NCI-H146 treated with DMSO at 0.1 percent for 48 hours (cell line): ENCODE measurements around the gene AKNA.

Source experiments
- DNase-seq: peaks from one replicate; lab custom pipeline; 2025; ENCODE audit not compliant: unreplicated experiment; lab: John Stamatoyannopoulos, UW

The AKNA gene, protein sequence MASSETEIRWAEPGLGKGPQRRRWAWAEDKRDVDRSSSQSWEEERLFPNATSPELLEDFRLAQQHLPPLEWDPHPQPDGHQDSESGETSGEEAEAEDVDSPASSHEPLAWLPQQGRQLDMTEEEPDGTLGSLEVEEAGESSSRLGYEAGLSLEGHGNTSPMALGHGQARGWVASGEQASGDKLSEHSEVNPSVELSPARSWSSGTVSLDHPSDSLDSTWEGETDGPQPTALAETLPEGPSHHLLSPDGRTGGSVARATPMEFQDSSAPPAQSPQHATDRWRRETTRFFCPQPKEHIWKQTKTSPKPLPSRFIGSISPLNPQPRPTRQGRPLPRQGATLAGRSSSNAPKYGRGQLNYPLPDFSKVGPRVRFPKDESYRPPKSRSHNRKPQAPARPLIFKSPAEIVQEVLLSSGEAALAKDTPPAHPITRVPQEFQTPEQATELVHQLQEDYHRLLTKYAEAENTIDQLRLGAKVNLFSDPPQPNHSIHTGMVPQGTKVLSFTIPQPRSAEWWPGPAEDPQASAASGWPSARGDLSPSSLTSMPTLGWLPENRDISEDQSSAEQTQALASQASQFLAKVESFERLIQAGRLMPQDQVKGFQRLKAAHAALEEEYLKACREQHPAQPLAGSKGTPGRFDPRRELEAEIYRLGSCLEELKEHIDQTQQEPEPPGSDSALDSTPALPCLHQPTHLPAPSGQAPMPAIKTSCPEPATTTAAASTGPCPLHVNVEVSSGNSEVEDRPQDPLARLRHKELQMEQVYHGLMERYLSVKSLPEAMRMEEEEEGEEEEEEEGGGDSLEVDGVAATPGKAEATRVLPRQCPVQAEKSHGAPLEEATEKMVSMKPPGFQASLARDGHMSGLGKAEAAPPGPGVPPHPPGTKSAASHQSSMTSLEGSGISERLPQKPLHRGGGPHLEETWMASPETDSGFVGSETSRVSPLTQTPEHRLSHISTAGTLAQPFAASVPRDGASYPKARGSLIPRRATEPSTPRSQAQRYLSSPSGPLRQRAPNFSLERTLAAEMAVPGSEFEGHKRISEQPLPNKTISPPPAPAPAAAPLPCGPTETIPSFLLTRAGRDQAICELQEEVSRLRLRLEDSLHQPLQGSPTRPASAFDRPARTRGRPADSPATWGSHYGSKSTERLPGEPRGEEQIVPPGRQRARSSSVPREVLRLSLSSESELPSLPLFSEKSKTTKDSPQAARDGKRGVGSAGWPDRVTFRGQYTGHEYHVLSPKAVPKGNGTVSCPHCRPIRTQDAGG (N-terminal part only)

DNA sequence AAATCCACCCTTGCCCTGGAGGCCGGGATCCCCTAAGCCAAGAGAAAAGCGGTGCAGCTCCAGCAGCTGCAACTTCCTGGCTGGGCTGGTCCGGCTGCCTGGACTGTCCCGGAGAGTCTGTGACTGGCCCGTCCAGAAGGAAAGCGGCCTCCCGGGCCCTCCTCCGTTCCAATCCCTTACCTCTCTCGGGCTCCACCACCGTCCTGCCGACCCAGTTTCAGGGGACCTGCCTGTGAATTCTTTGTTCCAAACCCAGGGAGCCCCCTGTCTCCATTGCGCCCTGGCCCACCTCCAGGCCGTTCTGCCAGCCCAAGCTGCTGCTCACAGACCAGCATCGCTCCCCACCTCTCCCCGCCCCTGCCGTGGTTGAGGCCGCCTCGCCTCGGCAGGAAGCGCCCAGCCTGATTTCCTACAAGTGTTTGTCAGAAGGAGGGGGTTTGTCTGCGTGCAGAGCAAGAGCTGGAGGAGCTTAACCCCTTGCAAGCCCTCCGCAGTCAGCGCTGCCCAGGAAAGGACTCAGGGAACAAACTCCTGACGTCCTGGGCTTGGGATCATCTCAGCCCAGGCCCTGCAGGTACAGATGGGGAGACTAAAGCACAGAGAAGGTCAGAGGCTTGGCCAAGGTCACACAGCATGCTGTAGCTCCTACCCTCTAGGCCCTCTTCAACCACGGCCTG lies at the start of gene AKNA:
Gene AKNA, minus strand, starts transcription at position 303 of the 677 bp plus-strand sequence. CDS start 6,649 bp downstream, outside the sequence.
- DNase-seq = no peak

- DNase-seq = no peak
These were observed 49.7 kb upstream of the AKNA start for GRCh38 chr9:114437401-114437893.

GRCh38 chr9:114434878-114435311 lies 47.1 kb upstream of the AKNA start:
- peak; percentile 19 for DNase-seq

GRCh38 chr9:114433720-114434255 lies 46.0 kb upstream of the AKNA start:
- no peak for DNase-seq

DNA sequence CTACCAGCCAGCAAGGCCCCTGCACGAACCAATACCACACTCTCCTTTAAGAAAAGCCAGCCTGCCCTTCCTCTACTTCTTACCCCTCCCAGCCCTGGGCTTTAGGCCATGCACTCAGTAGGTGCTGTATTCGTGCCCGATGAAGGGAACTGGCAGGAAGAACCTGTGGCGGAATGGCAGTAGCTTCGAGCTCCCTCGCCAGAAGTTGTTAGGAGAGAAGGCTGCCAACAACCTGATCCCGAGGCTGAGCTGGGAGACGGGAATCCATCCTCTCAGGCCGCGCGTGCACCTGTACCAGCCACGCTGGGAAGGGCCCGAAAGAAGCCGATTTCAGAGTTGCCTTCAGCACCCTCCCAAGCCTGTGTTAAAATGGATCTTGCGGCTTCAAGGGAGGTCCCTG lies 45.3 kb upstream of the AKNA start:
- DNase-seq = no peak

DNA sequence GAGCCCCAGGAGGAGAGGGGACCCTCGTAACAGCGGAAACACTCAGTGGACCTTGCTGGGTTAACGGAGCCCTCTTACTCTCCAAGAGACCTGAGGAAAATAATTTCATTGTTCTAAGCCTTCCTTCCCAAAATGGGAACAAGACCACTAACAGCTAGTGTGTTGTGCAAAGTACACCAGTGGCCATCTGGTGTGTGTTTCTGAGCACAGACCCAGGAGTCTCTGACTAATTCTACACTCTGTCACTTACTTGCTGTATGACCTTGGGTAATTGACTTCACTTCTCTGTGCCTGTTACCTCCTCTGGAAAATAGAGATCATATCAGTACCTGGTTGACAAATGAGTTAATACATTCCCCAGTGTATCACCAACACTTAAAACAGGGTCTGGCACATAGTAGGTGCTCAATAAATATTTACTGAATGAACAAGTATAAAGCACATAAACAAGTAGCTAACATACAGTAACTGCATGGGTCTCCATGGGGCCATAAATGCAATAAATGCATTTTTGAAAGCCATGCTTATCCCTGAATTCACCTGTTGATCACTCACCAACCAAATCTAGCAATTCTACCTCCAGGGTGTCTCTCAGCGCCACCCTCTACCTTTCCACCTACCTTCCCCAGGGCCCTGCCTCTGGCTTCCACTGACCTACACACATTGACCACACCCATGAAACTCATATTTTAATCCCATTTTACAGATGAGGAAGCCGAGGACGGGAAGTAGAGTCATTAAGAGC lies 44.7 kb upstream of the AKNA start:
- DNase-seq = no peak

DNA sequence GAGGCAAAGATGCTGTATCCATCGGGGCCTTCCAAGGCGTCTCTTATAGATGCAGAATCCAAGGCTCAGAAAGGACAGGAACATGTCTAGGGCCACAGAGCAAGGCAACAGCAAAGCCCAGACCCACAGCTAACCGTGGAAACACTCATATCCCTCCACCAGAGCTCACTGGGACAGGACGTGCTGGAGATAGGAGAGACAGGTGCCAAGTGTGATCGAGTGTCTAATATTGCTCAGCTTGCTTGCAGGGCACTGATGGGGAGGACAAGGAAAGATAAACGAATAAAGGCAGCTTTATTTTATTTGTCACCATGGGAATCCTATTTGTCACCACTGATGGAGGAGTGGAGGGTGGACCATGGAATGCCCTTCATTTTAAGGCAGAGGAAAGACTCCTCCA lies 44.0 kb upstream of the AKNA start:
- no peak for DNase-seq

GRCh38 chr9:114431003-114431402 lies 43.2 kb upstream of the AKNA start:
- no peak for DNase-seq

GRCh38 chr9:114430457-114430856 lies 42.7 kb upstream of the AKNA start:
- no peak for DNase-seq

DNA sequence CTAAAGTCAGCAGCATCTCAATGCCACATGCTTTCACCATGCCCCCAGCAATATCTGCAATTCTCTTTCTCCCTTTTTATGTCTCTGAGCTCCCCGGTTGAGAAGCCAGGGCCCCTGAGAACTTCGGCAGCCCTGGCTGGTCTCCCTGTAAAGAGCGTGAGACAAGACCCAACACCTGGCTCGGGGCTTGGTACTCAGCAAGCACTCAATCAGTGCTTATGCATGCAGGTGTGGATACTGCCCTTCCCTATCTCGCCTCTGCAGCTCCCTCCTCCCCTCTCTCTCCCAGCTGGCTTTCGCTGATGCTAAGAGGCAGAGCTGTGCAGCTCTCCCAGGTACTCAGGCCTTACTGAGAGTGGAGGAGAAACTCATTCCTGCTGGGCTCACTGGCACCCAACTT lies 41.7 kb upstream of the AKNA start:
- no peak for DNase-seq

DNA sequence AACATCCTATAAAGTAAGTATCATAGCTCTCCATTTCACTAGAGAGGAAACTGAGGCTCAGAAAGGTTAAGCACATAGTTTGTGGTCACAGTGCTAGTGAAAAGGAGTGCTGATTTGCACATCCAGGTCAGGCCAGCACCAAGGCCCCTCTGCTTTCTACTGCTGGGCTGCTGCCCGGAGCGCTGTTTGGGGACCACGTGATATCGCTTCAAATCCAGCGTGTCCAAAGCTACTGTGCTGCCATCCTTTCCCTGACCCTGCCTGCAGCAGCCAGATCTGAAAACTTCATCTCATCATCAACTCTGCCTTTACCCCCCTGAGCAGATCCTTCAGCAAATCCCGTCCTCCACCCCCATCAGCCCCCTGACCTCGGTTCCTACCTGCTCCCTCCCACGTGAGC lies 40.7 kb upstream of the AKNA start:
- no peak for DNase-seq

DNA sequence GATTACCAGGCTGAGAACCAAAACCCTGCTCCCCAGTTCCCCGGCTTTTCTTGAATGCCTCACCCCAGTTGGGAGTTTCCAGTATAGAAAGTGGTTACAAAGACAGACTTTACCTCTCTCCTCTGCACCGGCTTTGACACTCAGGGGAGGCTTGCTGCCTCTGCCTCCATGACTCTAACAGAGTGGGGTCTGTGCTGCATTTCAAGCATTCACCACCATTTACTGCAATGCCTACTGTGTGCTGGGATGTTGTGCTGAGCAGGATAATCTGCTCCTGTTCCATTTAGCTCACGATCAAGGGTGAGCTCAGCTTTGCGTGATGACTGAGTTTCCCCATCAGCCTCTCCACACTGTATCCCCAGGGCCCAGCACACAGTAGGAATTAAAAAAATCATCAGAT lies 39.9 kb upstream of the AKNA start:
- no peak for DNase-seq

DNA sequence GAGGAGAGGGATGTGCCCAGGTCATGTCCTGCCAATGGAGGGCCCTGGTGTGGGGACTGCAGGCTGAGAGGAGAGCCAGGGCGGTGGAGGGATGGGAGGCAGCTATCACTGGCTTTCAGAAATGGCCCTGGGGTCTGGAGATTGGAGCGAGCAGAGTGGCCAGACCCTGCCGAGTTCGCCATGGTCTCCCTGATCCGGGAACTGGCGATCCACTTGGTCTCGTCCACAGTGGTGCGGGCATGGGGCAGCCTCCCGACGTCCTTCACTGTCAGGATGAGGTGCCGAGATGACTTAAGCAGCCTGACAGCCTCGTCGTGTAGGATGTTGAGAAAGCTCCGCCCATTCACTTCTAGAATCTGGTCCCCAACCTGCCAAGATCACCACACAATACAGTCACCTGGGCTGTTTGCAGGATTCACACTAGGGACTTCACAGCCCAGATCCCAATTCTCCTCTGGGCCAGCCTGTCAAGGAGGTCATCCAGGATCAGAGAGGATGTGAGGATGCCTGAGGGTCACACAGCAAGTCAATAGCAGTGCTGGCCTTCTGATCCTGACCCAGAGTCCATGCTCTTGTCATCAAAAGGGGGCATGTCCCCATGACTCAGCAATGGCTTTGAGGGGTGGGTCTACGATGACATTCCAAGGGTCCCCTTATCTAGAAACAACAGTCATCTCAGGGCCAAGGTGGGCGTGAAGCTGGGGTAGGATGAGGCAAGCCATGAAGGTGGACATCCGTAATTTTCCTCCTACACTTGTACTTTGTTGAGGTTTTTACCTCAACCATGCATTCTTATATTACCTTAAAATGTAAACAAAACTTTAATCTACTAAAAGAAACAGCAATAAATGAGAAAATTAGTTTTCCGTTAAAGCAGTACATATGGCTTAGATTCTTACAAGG lies 38.5 kb upstream of the AKNA start:
- no peak for DNase-seq

DNA sequence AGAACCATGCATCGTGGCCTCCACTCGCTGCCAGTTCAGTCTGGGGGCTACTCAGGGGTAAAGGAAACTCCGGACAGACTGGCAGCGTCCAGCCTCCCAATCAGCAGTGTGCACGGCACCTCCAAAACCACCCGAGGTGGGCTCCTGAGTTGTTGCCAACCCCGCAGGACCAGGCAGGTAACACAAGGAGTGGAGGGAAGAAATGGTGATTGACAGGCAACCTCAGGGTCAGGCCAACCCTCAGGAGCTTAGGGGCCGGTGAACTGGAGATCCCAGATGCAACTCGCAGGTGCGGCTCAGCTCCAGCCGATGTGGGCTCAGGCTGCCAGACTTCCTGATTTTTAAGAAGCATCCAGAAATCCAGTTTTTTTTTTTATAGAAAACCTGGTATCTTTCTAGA lies 37.3 kb upstream of the AKNA start:
- no peak for DNase-seq

GRCh38 chr9:114424126-114424525 lies 36.3 kb upstream of the AKNA start:
- DNase-seq = no peak

GRCh38 chr9:114423181-114423580 lies 35.4 kb upstream of the AKNA start:
- DNase-seq = no peak

DNA sequence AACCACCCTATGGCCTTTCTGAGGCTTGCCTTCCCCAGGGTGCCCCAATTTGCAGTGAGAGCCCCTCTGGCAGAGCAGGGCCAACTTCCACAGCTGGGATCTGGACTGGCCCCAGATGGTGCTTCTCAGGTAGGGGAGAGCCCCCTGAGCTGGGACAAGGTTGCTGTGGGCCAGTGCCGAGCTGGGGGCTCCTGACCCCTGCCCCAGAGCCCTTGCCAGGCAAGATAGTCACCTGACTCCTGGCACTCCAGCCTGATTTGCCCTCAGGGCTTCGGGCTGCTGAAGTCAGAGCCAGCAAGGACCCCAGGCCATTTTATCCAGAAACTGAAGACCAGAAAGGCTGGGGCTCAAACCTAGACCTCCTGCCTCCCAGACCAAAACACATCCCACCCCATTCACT lies 33.4 kb upstream of the AKNA start:
- DNase-seq = no peak

DNA sequence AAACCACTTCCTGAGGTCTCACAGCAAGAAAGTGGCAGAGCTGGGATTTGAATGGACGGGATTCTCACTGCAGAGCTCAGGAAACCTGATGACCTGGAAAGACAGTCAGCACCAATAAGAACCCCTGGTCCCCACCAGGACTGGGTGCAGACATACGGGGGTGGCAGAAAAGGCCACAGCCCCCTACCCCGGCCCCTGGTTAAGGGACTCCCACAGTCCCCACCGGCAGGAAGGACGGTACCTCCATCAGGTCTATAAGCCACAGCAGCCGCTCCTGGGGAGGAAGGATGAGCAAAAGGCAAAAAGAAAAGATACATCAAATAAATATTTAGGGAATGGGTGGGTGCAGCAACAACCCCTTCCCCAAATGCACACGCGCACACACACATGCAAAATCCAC lies 32.0 kb upstream of the AKNA start:
- DNase-seq = no peak

GRCh38 chr9:114418053-114418452 lies 30.3 kb upstream of the AKNA start:
- DNase-seq = no peak
